ENCODE data around the gene SAMD4A. TPM values are rescaled to one million over a fixed set of nuclear protein-coding genes. Genes with fewer than 3 reads are reported as not detected.

SAMD4A gene
- total RNA-seq, 1 donor from 2014 or later = 30.0 TPM

GRCh38 chr14:54538055-54538454, 28.9 kb upstream of the SAMD4A start:
- Mint-ChIP-seq H3K4me3 (no peak overlapping the region), H3K27me3 (ENCODE audit: low read depth) (no peaks in the 10 kb centered on the region), H3K4me1 (no peaks in the 10 kb centered on the region), H3K9me3 (peaks cover 9% of the 10 kb centered on the region), H3K27ac (no peak overlapping the region), H3K36me3 (peaks cover 28% of the 10 kb centered on the region)
- no peak for TF ChIP-seq CTCF (IDR thresholded peaks at IDR 0.05; ENCODE audit: unreplicated experiment)
- no peak for DNase-seq (ENCODE audit: low spot score in 2 of 2, unreplicated experiment in 2 of 2)

GRCh38 chr14:54547583-54547982, 19.3 kb upstream of the SAMD4A start:
- peaks cover 2% of the 10 kb centered on the region for H3K36me3 Mint-ChIP-seq
- H3K27me3 Mint-ChIP-seq (ENCODE audit: low read depth) = no peaks in the 10 kb centered on the region
- peaks cover 6% of the 10 kb centered on the region for H3K9me3 Mint-ChIP-seq
- no peaks in the 10 kb centered on the region for H3K4me1 Mint-ChIP-seq
- H3K27ac Mint-ChIP-seq = no peak overlapping the region
- no peak overlapping the region for H3K4me3 Mint-ChIP-seq
- no peak for DNase-seq (ENCODE audit: low spot score in 2 of 2, unreplicated experiment in 2 of 2)
- no peak for TF ChIP-seq CTCF (IDR thresholded peaks at IDR 0.05; ENCODE audit: unreplicated experiment)

GRCh38 chr14:54548491-54548890, 18.4 kb upstream of the SAMD4A start:
- DNase-seq (ENCODE audit: low spot score in 2 of 2, unreplicated experiment in 2 of 2) = no peak
- Mint-ChIP-seq H3K9me3 (no peaks in the 10 kb centered on the region), H3K36me3 (no peaks in the 10 kb centered on the region), H3K4me1 (no peaks in the 10 kb centered on the region), H3K27me3 (ENCODE audit: low read depth) (no peaks in the 10 kb centered on the region), H3K27ac (no peak overlapping the region), H3K4me3 (no peak overlapping the region)
- no peak for TF ChIP-seq CTCF (IDR thresholded peaks at IDR 0.05; ENCODE audit: unreplicated experiment)

- no peaks in the 10 kb centered on the region for H3K9me3 Mint-ChIP-seq
- no peak for TF ChIP-seq CTCF (IDR thresholded peaks at IDR 0.05; ENCODE audit: unreplicated experiment)
- no peaks in the 10 kb centered on the region for H3K4me1 Mint-ChIP-seq
- no peak overlapping the region for H3K4me3 Mint-ChIP-seq
- DNase-seq (ENCODE audit: low spot score in 2 of 2, unreplicated experiment in 2 of 2) = no peak
- no peak overlapping the region for H3K27ac Mint-ChIP-seq
- H3K36me3 Mint-ChIP-seq = no peaks in the 10 kb centered on the region
- no peaks in the 10 kb centered on the region for H3K27me3 Mint-ChIP-seq (ENCODE audit: low read depth)
Observed at GRCh38 chr14:54549862-54550261, 17.1 kb upstream of the SAMD4A start.

- H3K36me3 Mint-ChIP-seq = no peaks in the 10 kb centered on the region
- no peak for TF ChIP-seq CTCF (IDR thresholded peaks at IDR 0.05; ENCODE audit: unreplicated experiment)
- DNase-seq (ENCODE audit: low spot score in 2 of 2, unreplicated experiment in 2 of 2) = no peak
Observed at GRCh38 chr14:54550514-54550913, 16.4 kb upstream of the SAMD4A start.

GRCh38 chr14:54554401-54554800, 12.5 kb upstream of the SAMD4A start:
- no peaks in the 10 kb centered on the region for H3K4me1 Mint-ChIP-seq
- H3K27ac Mint-ChIP-seq = no peak overlapping the region
- no peaks in the 10 kb centered on the region for H3K9me3 Mint-ChIP-seq
- no peak for TF ChIP-seq CTCF (IDR thresholded peaks at IDR 0.05; ENCODE audit: unreplicated experiment)
- no peak overlapping the region for H3K4me3 Mint-ChIP-seq
- H3K36me3 Mint-ChIP-seq = no peaks in the 10 kb centered on the region
- no peak for DNase-seq (ENCODE audit: low spot score in 2 of 2, unreplicated experiment in 2 of 2)
- H3K27me3 Mint-ChIP-seq (ENCODE audit: low read depth) = no peaks in the 10 kb centered on the region

More at GRCh38 chr14:54550514-54550913, 16.4 kb upstream of the SAMD4A start:
- no peaks in the 10 kb centered on the region for H3K4me1 Mint-ChIP-seq
- H3K9me3 Mint-ChIP-seq = no peaks in the 10 kb centered on the region
- H3K27ac Mint-ChIP-seq = no peak overlapping the region
- no peak overlapping the region for H3K4me3 Mint-ChIP-seq
- no peaks in the 10 kb centered on the region for H3K27me3 Mint-ChIP-seq (ENCODE audit: low read depth)

All from mesothelial cell of epicardium (in vitro differentiated cells).